ENCODE results near the gene MAGEA11. TPM values are rescaled to one million over a fixed set of nuclear protein-coding genes. Genes with fewer than 3 reads are reported as not detected.

MAGEA11 gene
- total RNA-seq, 2 donors from 2014 or later, result not detected

GRCh38 chrX:149762696-149763614, 51.1 kb downstream of the MAGEA11 start:
- DNase-seq (no peak), ATAC-seq (no peak)
- intact Hi-C loops (cut with DNase I, micrococcal nuclease), result no loop called here

Other genes starting within 250 kb of the MAGEA11 start
- 10 to 100 TPM; 28.8 to 58.5 TPM for gene IDS, start 206.8 kb upstream of the MAGEA11 start, total RNA-seq
- gene EOLA1, start 171.0 kb upstream of the MAGEA11 start, total RNA-seq, result 10 to 100 TPM; 37.2 to 37.8 TPM
- gene HSFX3, start 162.1 kb upstream of the MAGEA11 start, total RNA-seq, result not detected
- not detected for gene MAGEA9B, start 124.6 kb upstream of the MAGEA11 start, total RNA-seq
- not detected for gene HSFX2, start 116.7 kb upstream of the MAGEA11 start, total RNA-seq
- gene TMEM185A, start 80.3 kb upstream of the MAGEA11 start, total RNA-seq, result 10 to 100 TPM; 19.8 to 22.1 TPM
- gene HSFX1, start 62.0 kb downstream of the MAGEA11 start, total RNA-seq, result 1 to 10 TPM; 1.0 to 1.5 TPM
- gene MAGEA9, start 69.9 kb downstream of the MAGEA11 start, total RNA-seq, result not detected
- gene MAGEA8, start 169.1 kb downstream of the MAGEA11 start, total RNA-seq, result not detected
- not detected for gene HSFX4, start 217.5 kb downstream of the MAGEA11 start, total RNA-seq
- gene EOLA2, start 226.4 kb downstream of the MAGEA11 start, total RNA-seq, result 10 to 100 TPM; 30.0 to 31.7 TPM

Data from left colon (tissue), 2 donors.